Peyer's patch (tissue), 4 donors: ENCODE data around the gene ZC3H11A. TPM values are rescaled to one million over a fixed set of nuclear protein-coding genes. Genes with fewer than 3 reads are reported as not detected.
"Not testable (repeated sequence)": the region's sequence is repeated elsewhere in the genome, so short reads cannot be mapped to it uniquely, and the experiment has no call there.

Experiments
- DNase-seq, 3 donors: peaks; one replicate each; pipeline ENCODE4 v3.0.0-alpha.2; 2017 to 2019
- H3K27ac ChIP-seq, 4 donors: fragments of 200-600 bp; sonication (generic); one replicate each; pipeline ENCODE4 v1.5.1; 2016 to 2019
- H3K27me3 ChIP-seq, 2 donors: fragments of 200-600 bp; sonication (generic); one replicate each; pipeline ENCODE4 v1.5.1; 2019
- H3K36me3 ChIP-seq, 3 donors: fragments of 200-600 bp; sonication (generic); one replicate each; pipeline ENCODE4 v1.5.1; 2016 to 2019
- H3K4me1 ChIP-seq, 4 donors: fragments of 200-600 bp; sonication (generic); one replicate each; pipeline ENCODE4 v1.5.1; 2016 to 2019
- H3K4me3 ChIP-seq, 4 donors: fragments of 200-600 bp; sonication (generic); 1 replicate in 3 of 4; 2 replicates in 1 of 4; pipeline ENCODE4 v1.5.1; 2016 to 2019; ENCODE audit warnings: mild to moderate bottlenecking in 1 of 4
- H3K9me3 ChIP-seq, 4 donors: fragments of 200-600 bp; sonication (generic); one replicate each; pipeline ENCODE4 v1.5.1; 2016 to 2019; ENCODE audit warnings: mild to moderate bottlenecking in 1 of 4
- POLR2A ChIP-seq, 2 donors: fragments of 450-650 bp; IDR thresholded peaks; one replicate each; pipeline ENCODE4 v1.5.1; 2017; ENCODE audit warnings: antibody characterized with exemption in 2 of 2, mild to moderate bottlenecking in 2 of 2, moderate library complexity in 2 of 2
- total RNA-seq, 4 donors: library from RNA; depleted of rRNA; stranded (reverse); fragments of >200 nt; gene quantifications; one replicate each; pipeline ENCODE4 v1.1.0, GENCODE V29; 2016
- TF ChIP-seq, protein P1 (sequence below), 6 experiments: fragments of 450-650 bp in 4 of 6; fragments of 200-600 bp in 2 of 6; sonication (generic) in 1 of 6; IDR thresholded peaks; one replicate each; pipeline ENCODE4 v1.5.1; 2017 to 2019; ENCODE audit warnings: antibody characterized with exemption in 6 of 6, mild to moderate bottlenecking in 3 of 6, moderate library complexity in 1 of 6

The ZC3H11A gene
- total RNA-seq, result 100 to 1,000 TPM in 2 of 4 donors, 10 to 100 TPM in 2; 78.2 to 122 (median 101) TPM

GRCh38 chr1:203795441-203796235 lies at the start of gene ZC3H11A, which contains the start of gene ZBED6:
Gene ZC3H11A, plus strand, starts transcription at chr1:203795623. Its CDS starts 21,448 bp downstream, at chr1:203817071.
Gene ZBED6, plus strand, starts transcription at chr1:203795623. Its CDS starts 1,900 bp downstream, at chr1:203797523.
- Histone ChIP-seq H3K4me3 (peak within 1 kb of the TSS; percentile 72 to 91 (median 80)), H3K36me3 (peaks cover 0 to 3% (median 0%) of the 10 kb centered on the region in 3 donors), H3K27ac (peak within 1 kb of the TSS; percentile 92 to 96 (median 96)), H3K27me3 (no peaks in the 10 kb centered on the region), H3K9me3 (no peaks in the 10 kb centered on the region), H3K4me1 (peaks cover 0 to 27% (median 7%) of the 10 kb centered on the region in 4 donors)
- TF ChIP-seq, protein P1, sequence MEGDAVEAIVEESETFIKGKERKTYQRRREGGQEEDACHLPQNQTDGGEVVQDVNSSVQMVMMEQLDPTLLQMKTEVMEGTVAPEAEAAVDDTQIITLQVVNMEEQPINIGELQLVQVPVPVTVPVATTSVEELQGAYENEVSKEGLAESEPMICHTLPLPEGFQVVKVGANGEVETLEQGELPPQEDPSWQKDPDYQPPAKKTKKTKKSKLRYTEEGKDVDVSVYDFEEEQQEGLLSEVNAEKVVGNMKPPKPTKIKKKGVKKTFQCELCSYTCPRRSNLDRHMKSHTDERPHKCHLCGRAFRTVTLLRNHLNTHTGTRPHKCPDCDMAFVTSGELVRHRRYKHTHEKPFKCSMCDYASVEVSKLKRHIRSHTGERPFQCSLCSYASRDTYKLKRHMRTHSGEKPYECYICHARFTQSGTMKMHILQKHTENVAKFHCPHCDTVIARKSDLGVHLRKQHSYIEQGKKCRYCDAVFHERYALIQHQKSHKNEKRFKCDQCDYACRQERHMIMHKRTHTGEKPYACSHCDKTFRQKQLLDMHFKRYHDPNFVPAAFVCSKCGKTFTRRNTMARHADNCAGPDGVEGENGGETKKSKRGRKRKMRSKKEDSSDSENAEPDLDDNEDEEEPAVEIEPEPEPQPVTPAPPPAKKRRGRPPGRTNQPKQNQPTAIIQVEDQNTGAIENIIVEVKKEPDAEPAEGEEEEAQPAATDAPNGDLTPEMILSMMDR (IDR thresholded peaks at IDR 0.05), result no peak
- TF ChIP-seq POLR2A (IDR thresholded peaks at IDR 0.05), result peak; percentile 65 to 85
- DNase-seq, result peak; percentile 97 to 100 (median 99)

GRCh38 chr1:203746281-203746680 lies 49.1 kb upstream of the ZC3H11A start:
- Histone ChIP-seq H3K36me3 (no peaks in the 10 kb centered on the region), H3K27me3 (no peaks in the 10 kb centered on the region), H3K4me1 (no peaks in the 10 kb centered on the region), H3K27ac (no peak overlapping the region), H3K9me3 (no peaks in the 10 kb centered on the region), H3K4me3 (no peak overlapping the region)
- DNase-seq, result no peak
- TF ChIP-seq POLR2A (IDR thresholded peaks at IDR 0.05), result no peak
- TF ChIP-seq, protein P1 (IDR thresholded peaks at IDR 0.05), result no peak

GRCh38 chr1:203751051-203751450 lies 44.4 kb upstream of the ZC3H11A start:
- Histone ChIP-seq H3K27ac (no peak overlapping the region), H3K27me3 (no peaks in the 10 kb centered on the region), H3K4me3 (no peak overlapping the region), H3K36me3 (no peaks in the 10 kb centered on the region), H3K4me1 (peaks cover 0 to 10% (median 2%) of the 10 kb centered on the region in 4 donors), H3K9me3 (no peaks in the 10 kb centered on the region)
- no peak for DNase-seq
- no peak for TF ChIP-seq POLR2A (IDR thresholded peaks at IDR 0.05)
- TF ChIP-seq, protein P1 (IDR thresholded peaks at IDR 0.05), result no peak

DNA sequence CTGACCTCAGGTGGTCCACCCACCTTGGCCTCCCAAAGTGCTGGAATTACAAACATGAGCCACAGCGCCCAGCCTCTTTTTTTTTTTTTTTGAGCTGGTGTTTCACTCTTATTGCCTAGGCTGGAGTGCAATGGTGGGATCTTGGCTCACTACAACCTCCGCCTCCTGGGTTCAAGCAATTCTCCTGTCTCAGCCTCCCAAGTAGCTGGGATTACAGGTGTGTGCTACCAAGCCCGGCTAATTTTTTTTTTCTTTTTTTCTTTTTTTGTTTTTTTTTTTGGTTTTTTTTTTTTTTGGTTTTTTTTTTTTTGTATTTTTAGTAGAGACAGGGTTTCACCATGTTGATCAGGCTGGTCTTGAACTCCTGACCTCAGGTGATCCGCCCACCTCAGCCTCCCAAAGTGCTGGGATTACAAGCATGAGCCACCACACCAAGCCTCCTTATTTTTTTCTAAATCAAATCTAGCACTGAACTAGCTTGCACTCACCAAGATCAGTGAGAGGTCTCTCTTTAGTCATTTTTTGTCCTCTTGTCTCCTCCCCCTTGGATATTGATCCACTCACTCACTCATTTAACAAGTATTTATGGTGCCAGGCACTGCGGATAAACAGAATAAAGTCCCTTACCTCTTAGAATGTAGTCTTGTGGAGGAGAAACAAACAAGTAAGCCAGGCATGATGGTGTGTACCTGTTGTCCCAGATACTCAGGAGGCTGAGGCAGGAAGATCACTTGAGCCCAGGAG lies 43.6 kb upstream of the ZC3H11A start:
- peaks cover 0 to 10% (median 2%) of the 10 kb centered on the region in 4 donors for H3K4me1 ChIP-seq
- H3K4me3 ChIP-seq, H3K27me3 ChIP-seq, DNase-seq, H3K27ac ChIP-seq, H3K9me3 ChIP-seq, H3K36me3 ChIP-seq: not testable (repeated sequence)

- peak in 2 of 3 donors; percentile 80 to 83 for DNase-seq
- Histone ChIP-seq H3K36me3 (no peaks in the 10 kb centered on the region), H3K4me1 (peaks cover 0 to 10% (median 2%) of the 10 kb centered on the region in 4 donors), H3K4me3 (no peak overlapping the region), H3K27me3 (no peaks in the 10 kb centered on the region), H3K9me3 (no peaks in the 10 kb centered on the region), H3K27ac (peak overlapping the region in 2 of 4 donors; percentile 75 to 80)
- TF ChIP-seq POLR2A (IDR thresholded peaks at IDR 0.05), result no peak
- TF ChIP-seq, protein P1 (IDR thresholded peaks at IDR 0.05), result no peak
These were observed 41.0 kb upstream of the ZC3H11A start for GRCh38 chr1:203754455-203754864.
